Activated CD8-positive, alpha-beta memory T cell treated with anti-CD3 and anti-CD28 coated beads for 1 hour (primary cell): ENCODE data around the gene ATOX1.
"Not testable (repeated sequence)": the region's sequence is repeated elsewhere in the genome, so short reads cannot be mapped to it uniquely, and the experiment has no call there.

ENCODE experiments used
- DNase-seq, 2 donors: peaks; one replicate each; pipeline ENCODE4 v3.0.0-alpha.2; 2020; ENCODE audit warnings: low read depth in 1 of 2; ENCODE audit errors: extremely low read depth in 1 of 2

ATOX1 gene

GRCh38 chr5:151699071-151699901, 59.1 kb downstream of the ATOX1 start:
- DNase-seq = no peak

GRCh38 chr5:151698081-151698480, 60.4 kb downstream of the ATOX1 start:
- not testable (repeated sequence) for DNase-seq

GRCh38 chr5:151697452-151697851, 61.0 kb downstream of the ATOX1 start:
- DNase-seq = no peak

GRCh38 chr5:151696470-151697061, 61.9 kb downstream of the ATOX1 start:
- no peak for DNase-seq

GRCh38 chr5:151695464-151695863, 63.0 kb downstream of the ATOX1 start:
- no peak for DNase-seq

- no peak for DNase-seq
Measured at GRCh38 chr5:151694035-151694485, 64.4 kb downstream of the ATOX1 start.
